Vagina (tissue), 2 donors: ENCODE measurements around the gene DBN1.

ENCODE experiments used
- POLR2A ChIP-seq, 2 donors: fragments of 450-650 bp; IDR thresholded peaks; one replicate each; pipeline ENCODE4 v1.6.1; 2017; ENCODE audit warnings: antibody characterized with exemption in 2 of 2, mild to moderate bottlenecking in 2 of 2, moderate library complexity in 2 of 2
- POLR2AphosphoS5 ChIP-seq, 2 donors: sonication (generic); formaldehyde crosslinking; IDR thresholded peaks; one replicate each; pipeline ENCODE4 v1.9.0; 2017; ENCODE audit warnings: antibody characterized with exemption in 2 of 2, mild to moderate bottlenecking in 2 of 2, low read depth in 1 of 2; ENCODE audit not compliant: insufficient read depth in 1 of 2
- TF ChIP-seq, protein P1 (sequence below), 3 experiments: fragments of 450-650 bp in 2 of 3; fragments of 200-600 bp in 1 of 3; sonication (generic) in 1 of 3; IDR thresholded peaks; one replicate each; pipeline ENCODE4 v1.5.1; 2017 to 2019; ENCODE audit warnings: antibody characterized with exemption in 3 of 3, mild to moderate bottlenecking in 2 of 3, moderate library complexity in 2 of 3

DNA sequence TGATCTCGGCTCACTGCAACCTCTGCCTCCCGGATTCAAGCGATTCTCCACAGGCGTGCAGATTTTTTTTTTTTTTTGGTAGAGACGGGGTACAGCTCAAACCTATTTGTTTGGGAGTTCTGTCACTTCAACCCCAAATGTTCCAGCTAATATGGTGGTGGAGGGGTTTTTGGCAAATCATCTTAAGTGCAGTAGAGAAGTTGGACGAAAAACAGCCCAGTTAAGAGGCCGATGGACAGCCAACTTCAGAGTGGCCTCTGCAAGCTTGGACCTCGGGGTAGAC is 27.6 kb downstream of the DBN1 start:
- TF ChIP-seq, protein P1, sequence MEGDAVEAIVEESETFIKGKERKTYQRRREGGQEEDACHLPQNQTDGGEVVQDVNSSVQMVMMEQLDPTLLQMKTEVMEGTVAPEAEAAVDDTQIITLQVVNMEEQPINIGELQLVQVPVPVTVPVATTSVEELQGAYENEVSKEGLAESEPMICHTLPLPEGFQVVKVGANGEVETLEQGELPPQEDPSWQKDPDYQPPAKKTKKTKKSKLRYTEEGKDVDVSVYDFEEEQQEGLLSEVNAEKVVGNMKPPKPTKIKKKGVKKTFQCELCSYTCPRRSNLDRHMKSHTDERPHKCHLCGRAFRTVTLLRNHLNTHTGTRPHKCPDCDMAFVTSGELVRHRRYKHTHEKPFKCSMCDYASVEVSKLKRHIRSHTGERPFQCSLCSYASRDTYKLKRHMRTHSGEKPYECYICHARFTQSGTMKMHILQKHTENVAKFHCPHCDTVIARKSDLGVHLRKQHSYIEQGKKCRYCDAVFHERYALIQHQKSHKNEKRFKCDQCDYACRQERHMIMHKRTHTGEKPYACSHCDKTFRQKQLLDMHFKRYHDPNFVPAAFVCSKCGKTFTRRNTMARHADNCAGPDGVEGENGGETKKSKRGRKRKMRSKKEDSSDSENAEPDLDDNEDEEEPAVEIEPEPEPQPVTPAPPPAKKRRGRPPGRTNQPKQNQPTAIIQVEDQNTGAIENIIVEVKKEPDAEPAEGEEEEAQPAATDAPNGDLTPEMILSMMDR (IDR thresholded peaks at IDR 0.05) = no peak
- TF ChIP-seq POLR2AphosphoS5 (IDR thresholded peaks at IDR 0.05; ENCODE audit: insufficient read depth in 1 of 2, low read depth in 1 of 2) (no peak), POLR2A (IDR thresholded peaks at IDR 0.05) (no peak)
